ENCODE results near the gene EFCAB8.

Gene EFCAB8

GRCh38 chr20:32831982-32832381 lies 26.7 kb upstream of the EFCAB8 start:
- Histone ChIP-seq H2BK12ac (ENCODE audit: low read length) (no peak overlapping the region), H2AFZ (ENCODE audit: insufficient read depth, low read length, poor library complexity) (no peak overlapping the region), H2BK120ac (ENCODE audit: insufficient read depth, low read length, poor library complexity) (no peak overlapping the region), H3K4me2 (ENCODE audit: low read length) (no peak overlapping the region), H4K8ac (ENCODE audit: low read depth, low read length) (no peak overlapping the region), H3K18ac (ENCODE audit: low read length) (no peak overlapping the region), H3K27me3 (ENCODE audit: insufficient read depth, low read length) (no peaks in the 10 kb centered on the region), H3K9ac (ENCODE audit: low read length) (no peak overlapping the region), H3K79me2 (ENCODE audit: control insufficient read depth, insufficient read depth, low read length, poor library complexity) (peaks cover 2% of the 10 kb centered on the region), H3K23ac (ENCODE audit: low read length) (no peak overlapping the region), H3K27ac (ENCODE audit: low read depth, low read length) (no peak overlapping the region), H3K36me3 (ENCODE audit: control insufficient read depth in 1 of 2, insufficient read depth in 2 of 2, low read length in 2 of 2) (peaks cover 20 to 38% of the 10 kb centered on the region in 2 experiments), H3K4me3 (ENCODE audit: low read depth, low read length) (no peak overlapping the region), H2AK5ac (ENCODE audit: low read length) (no peak overlapping the region), H3K14ac (ENCODE audit: low read length) (no peak overlapping the region), H4K91ac (ENCODE audit: low read depth, low read length) (no peak overlapping the region), H4K12ac (ENCODE audit: low read depth, low read length) (no peak overlapping the region), H3K4me1 (ENCODE audit: control insufficient read depth in 1 of 2, insufficient read depth in 2 of 2, low read length in 2 of 2) (peaks cover 0 to 7% of the 10 kb centered on the region in 2 experiments), H3K9me3 (ENCODE audit: insufficient read depth, low read depth, low read length) (no peaks in the 10 kb centered on the region), H3K79me1 (ENCODE audit: low read length) (no peaks in the 10 kb centered on the region), H3K4ac (ENCODE audit: low read depth, low read length) (peak overlapping the region; percentile 28), H2BK5ac (ENCODE audit: low read depth, low read length, poor library complexity) (no peak overlapping the region)
- WGBS (ENCODE audit: extremely low coverage, insufficient coverage, insufficient read length) = no CpG with 5 or more reads among the region's 5 CpGs
- no peak for DNase-seq

- Histone ChIP-seq H4K8ac (ENCODE audit: low read depth, low read length) (no peak overlapping the region), H3K4ac (ENCODE audit: low read depth, low read length) (peak overlapping the region; percentile 78), H3K4me3 (ENCODE audit: low read depth, low read length) (no peak overlapping the region), H3K9me3 (ENCODE audit: insufficient read depth, low read depth, low read length) (no peaks in the 10 kb centered on the region), H2BK120ac (ENCODE audit: insufficient read depth, low read length, poor library complexity) (no peak overlapping the region), H3K79me2 (ENCODE audit: control insufficient read depth, insufficient read depth, low read length, poor library complexity) (peaks cover 2% of the 10 kb centered on the region), H3K9ac (ENCODE audit: low read length) (no peak overlapping the region), H3K14ac (ENCODE audit: low read length) (no peak overlapping the region), H3K4me2 (ENCODE audit: low read length) (no peak overlapping the region), H3K27ac (ENCODE audit: low read depth, low read length) (no peak overlapping the region), H3K18ac (ENCODE audit: low read length) (no peak overlapping the region), H3K27me3 (ENCODE audit: insufficient read depth, low read length) (no peaks in the 10 kb centered on the region), H3K4me1 (ENCODE audit: control insufficient read depth in 1 of 2, insufficient read depth in 2 of 2, low read length in 2 of 2) (peaks cover 0 to 7% of the 10 kb centered on the region in 2 experiments), H4K12ac (ENCODE audit: low read depth, low read length) (no peak overlapping the region), H3K36me3 (ENCODE audit: control insufficient read depth in 1 of 2, insufficient read depth in 2 of 2, low read length in 2 of 2) (peaks cover 17 to 39% of the 10 kb centered on the region in 2 experiments), H2AK5ac (ENCODE audit: low read length) (no peak overlapping the region), H2BK12ac (ENCODE audit: low read length) (no peak overlapping the region), H2BK5ac (ENCODE audit: low read depth, low read length, poor library complexity) (no peak overlapping the region), H4K91ac (ENCODE audit: low read depth, low read length) (no peak overlapping the region), H3K79me1 (ENCODE audit: low read length) (no peaks in the 10 kb centered on the region), H2AFZ (ENCODE audit: insufficient read depth, low read length, poor library complexity) (no peak overlapping the region), H3K23ac (ENCODE audit: low read length) (no peak overlapping the region)
- no peak for DNase-seq
- WGBS (ENCODE audit: extremely low coverage, insufficient coverage, insufficient read length) = no CpG with 5 or more reads among the region's 11 CpGs
Observed at GRCh38 chr20:32832664-32833063, 26.1 kb upstream of the EFCAB8 start.

GRCh38 chr20:32834972-32835371 lies 23.8 kb upstream of the EFCAB8 start:
- no peaks in the 10 kb centered on the region for H3K9me3 ChIP-seq (ENCODE audit: insufficient read depth, low read depth, low read length)
- no peak overlapping the region for H3K4me3 ChIP-seq (ENCODE audit: low read depth, low read length)
- no peaks in the 10 kb centered on the region for H3K27me3 ChIP-seq (ENCODE audit: insufficient read depth, low read length)
- no peak overlapping the region for H4K8ac ChIP-seq (ENCODE audit: low read depth, low read length)
- H2BK5ac ChIP-seq (ENCODE audit: low read depth, low read length, poor library complexity) = no peak overlapping the region
- no peak overlapping the region for H3K27ac ChIP-seq (ENCODE audit: low read depth, low read length)
- H3K18ac ChIP-seq (ENCODE audit: low read length) = no peak overlapping the region
- H2AK5ac ChIP-seq (ENCODE audit: low read length) = no peak overlapping the region
- no peak overlapping the region for H3K23ac ChIP-seq (ENCODE audit: low read length)
- peaks cover 2% of the 10 kb centered on the region for H3K79me2 ChIP-seq (ENCODE audit: control insufficient read depth, insufficient read depth, low read length, poor library complexity)
- peaks cover 26 to 45% of the 10 kb centered on the region in 2 experiments for H3K36me3 ChIP-seq (ENCODE audit: control insufficient read depth in 1 of 2, insufficient read depth in 2 of 2, low read length in 2 of 2)
- H3K14ac ChIP-seq (ENCODE audit: low read length) = no peak overlapping the region
- no peak overlapping the region for H4K91ac ChIP-seq (ENCODE audit: low read depth, low read length)
- no peak overlapping the region for H2BK120ac ChIP-seq (ENCODE audit: insufficient read depth, low read length, poor library complexity)
- H3K9ac ChIP-seq (ENCODE audit: low read length) = no peak overlapping the region
- H2BK12ac ChIP-seq (ENCODE audit: low read length) = no peak overlapping the region
- no peak for DNase-seq
- no peaks in the 10 kb centered on the region for H3K79me1 ChIP-seq (ENCODE audit: low read length)
- peaks cover 0 to 2% of the 10 kb centered on the region in 2 experiments for H3K4me1 ChIP-seq (ENCODE audit: control insufficient read depth in 1 of 2, insufficient read depth in 2 of 2, low read length in 2 of 2)
- no peak overlapping the region for H4K12ac ChIP-seq (ENCODE audit: low read depth, low read length)
- no peak overlapping the region for H2AFZ ChIP-seq (ENCODE audit: insufficient read depth, low read length, poor library complexity)
- no peak overlapping the region for H3K4me2 ChIP-seq (ENCODE audit: low read length)
- no peak overlapping the region for H3K4ac ChIP-seq (ENCODE audit: low read depth, low read length)

GRCh38 chr20:32837157-32837556 lies 21.6 kb upstream of the EFCAB8 start:
- H3K9ac ChIP-seq (ENCODE audit: low read length) = no peak overlapping the region
- no peaks in the 10 kb centered on the region for H3K79me1 ChIP-seq (ENCODE audit: low read length)
- no peak overlapping the region for H2BK5ac ChIP-seq (ENCODE audit: low read depth, low read length, poor library complexity)
- H3K4ac ChIP-seq (ENCODE audit: low read depth, low read length) = no peak overlapping the region
- H4K12ac ChIP-seq (ENCODE audit: low read depth, low read length) = no peak overlapping the region
- H3K27ac ChIP-seq (ENCODE audit: low read depth, low read length) = no peak overlapping the region
- H2AK5ac ChIP-seq (ENCODE audit: low read length) = no peak overlapping the region
- no peak for DNase-seq
- no peak overlapping the region for H2BK12ac ChIP-seq (ENCODE audit: low read length)
- H3K79me2 ChIP-seq (ENCODE audit: control insufficient read depth, insufficient read depth, low read length, poor library complexity) = peaks cover 2% of the 10 kb centered on the region
- H3K4me3 ChIP-seq (ENCODE audit: low read depth, low read length) = no peak overlapping the region
- H3K14ac ChIP-seq (ENCODE audit: low read length) = no peak overlapping the region
- H3K18ac ChIP-seq (ENCODE audit: low read length) = no peak overlapping the region
- H4K8ac ChIP-seq (ENCODE audit: low read depth, low read length) = no peak overlapping the region
- no peak overlapping the region for H2BK120ac ChIP-seq (ENCODE audit: insufficient read depth, low read length, poor library complexity)
- H2AFZ ChIP-seq (ENCODE audit: insufficient read depth, low read length, poor library complexity) = no peak overlapping the region
- no peaks in the 10 kb centered on the region for H3K27me3 ChIP-seq (ENCODE audit: insufficient read depth, low read length)
- H3K23ac ChIP-seq (ENCODE audit: low read length) = no peak overlapping the region
- H3K9me3 ChIP-seq (ENCODE audit: insufficient read depth, low read depth, low read length) = no peaks in the 10 kb centered on the region
- no CpG with 5 or more reads among the region's 1 CpG for WGBS (ENCODE audit: extremely low coverage, insufficient coverage, insufficient read length)
- no peaks in the 10 kb centered on the region for H3K4me1 ChIP-seq (ENCODE audit: control insufficient read depth in 1 of 2, insufficient read depth in 2 of 2, low read length in 2 of 2)
- H3K4me2 ChIP-seq (ENCODE audit: low read length) = no peak overlapping the region
- H4K91ac ChIP-seq (ENCODE audit: low read depth, low read length) = no peak overlapping the region
- H3K36me3 ChIP-seq (ENCODE audit: control insufficient read depth in 1 of 2, insufficient read depth in 2 of 2, low read length in 2 of 2) = peaks cover 32 to 52% of the 10 kb centered on the region in 2 experiments
